Endothelial cell of umbilical vein (primary cell): ENCODE data around the gene C1orf122. TPM values are rescaled to one million over a fixed set of nuclear protein-coding genes. Genes with fewer than 3 reads are reported as not detected.
"Not testable (repeated sequence)": the region's sequence is repeated elsewhere in the genome, so short reads cannot be mapped to it uniquely, and the experiment has no call there.

Experiments used
- BruUV-seq: library from RNA; stranded (reverse); fragments of 400-500 nt; replicated peaks from 2 replicates; lab custom pipeline; 2021; lab: Mats Ljungman, UMichigan
- CTCF ChIA-PET: fragments of 300-600, 350-600 bp; sonication (Branson Sonifier 250); formaldehyde crosslinking; loops from one replicate; lab custom pipeline; 2021; ENCODE audit warnings: antibody characterized with exemption, inconsistent platforms; lab: Charles Lee
- POLR2A ChIA-PET: fragments of 300-600, 350-600 bp; sonication (Branson Sonifier 250); formaldehyde crosslinking; loops from one replicate; lab custom pipeline; 2021; ENCODE audit warnings: antibody characterized with exemption, inconsistent platforms; lab: Charles Lee
- DNase-seq: peaks from one replicate; pipeline ENCODE4 v3.0.0-alpha.2; 2011; ENCODE audit warnings: low read depth, low spot score
- FAIRE-seq: peaks from 2 replicates; lab custom pipeline; 2011; peaks lifted over from hg19 to GRCh38; lab: Jason Lieb, UNC
- H2AFZ ChIP-seq: 2 replicates; pipeline ENCODE4 v1.6.0; 2012; ENCODE audit warnings: low read depth, low read length, control low read depth, inconsistent platforms
- H3K27ac ChIP-seq: 2 replicates; pipeline ENCODE4 v1.5.1; 2011; ENCODE audit warnings: low read depth, mild to moderate bottlenecking, control low read depth, low read length, moderate library complexity; ENCODE audit not compliant: insufficient read depth
- H3K27me3 ChIP-seq, 2 experiments: 2 replicates each; pipeline versions ENCODE4 v1.6.0 to v1.6.1; 2011; ENCODE audit warnings: low read length in 2 of 2, mixed read lengths in 1 of 2; ENCODE audit not compliant: control insufficient read depth in 2 of 2, insufficient read depth in 2 of 2
- H3K36me3 ChIP-seq, 2 experiments: 2 replicates in 1 of 2; 3 replicates in 1 of 2; pipeline ENCODE4 v1.5.1; 2011; ENCODE audit warnings: low read length in 2 of 2, mild to moderate bottlenecking in 1 of 2, moderate library complexity in 1 of 2; ENCODE audit not compliant: control insufficient read depth in 2 of 2, insufficient read depth in 2 of 2; ENCODE audit errors: extremely low read depth in 1 of 2
- H3K4me1 ChIP-seq: 3 replicates; pipeline ENCODE4 v1.5.1; 2011; ENCODE audit warnings: mild to moderate bottlenecking, low read length; ENCODE audit not compliant: control insufficient read depth, insufficient read depth; ENCODE audit errors: extremely low read depth
- H3K4me2 ChIP-seq: 2 replicates; pipeline ENCODE4 v1.6.1; 2011; ENCODE audit warnings: low read length, control low read depth, mixed read lengths; ENCODE audit not compliant: insufficient read depth
- H3K4me3 ChIP-seq, 3 experiments: fragments of 200-600 bp in 1 of 3; sonication (generic), shearing (Covaris generic) in 1 of 3; replicated peaks in 1 of 3; 2 replicates each; pipeline ENCODE4 v1.5.1; 2011 to 2016; ENCODE audit warnings: control low read depth in 3 of 3, low read length in 3 of 3, mild to moderate bottlenecking in 2 of 3, inconsistent platforms in 1 of 3, low read depth in 1 of 3, moderate library complexity in 1 of 3; ENCODE audit not compliant: insufficient read depth in 1 of 3
- H3K79me2 ChIP-seq: 2 replicates; pipeline ENCODE4 v1.6.0; 2012; ENCODE audit warnings: low read length, inconsistent platforms; ENCODE audit not compliant: control insufficient read depth, insufficient read depth
- H3K9ac ChIP-seq: replicated peaks from 2 replicates; pipeline ENCODE3; 2011; ENCODE audit warnings: low read length, control low read depth; ENCODE audit not compliant: insufficient read depth; ENCODE audit errors: extremely low read depth
- H3K9me1 ChIP-seq: replicated peaks from 3 replicates; pipeline ENCODE4 v1.6.0; 2011; ENCODE audit warnings: mild to moderate bottlenecking, low read length; ENCODE audit not compliant: control insufficient read depth, insufficient read depth; ENCODE audit errors: extremely low read depth
- H3K9me3 ChIP-seq: replicated peaks from 2 replicates; pipeline ENCODE4 v1.5.1; 2012; ENCODE audit warnings: low read length, inconsistent platforms; ENCODE audit not compliant: control insufficient read depth, insufficient read depth
- H4K20me1 ChIP-seq: replicated peaks from 2 replicates; pipeline ENCODE3; 2011; ENCODE audit warnings: mild to moderate bottlenecking, low read length; ENCODE audit not compliant: control insufficient read depth, insufficient read depth; ENCODE audit errors: extremely low read depth
- EZH2 ChIP-seq: IDR thresholded peaks from 2 replicates; pipeline ENCODE4 v1.6.1; 2012; ENCODE audit warnings: borderline replicate concordance, low read depth, mild to moderate bottlenecking, moderate library complexity, low read length, inconsistent platforms; ENCODE audit not compliant: severe bottlenecking
- FOS ChIP-seq: IDR thresholded peaks from 2 replicates; pipeline ENCODE4 v1.6.1; 2011; ENCODE audit warnings: mild to moderate bottlenecking, low read length, moderate library complexity, borderline replicate concordance; ENCODE audit not compliant: insufficient read depth
- GATA2 ChIP-seq: IDR thresholded peaks from 2 replicates; pipeline ENCODE4 v1.7.0; 2011; ENCODE audit warnings: low read depth, mild to moderate bottlenecking, moderate library complexity, mixed read lengths, low read length; ENCODE audit not compliant: insufficient read length, insufficient read depth
- JUN ChIP-seq: IDR thresholded peaks from 2 replicates; pipeline ENCODE4 v1.6.1; 2011; ENCODE audit warnings: borderline replicate concordance, low read depth; ENCODE audit not compliant: insufficient read length, insufficient read depth
- MYC ChIP-seq: IDR thresholded peaks from one replicate; pipeline ENCODE4 v1.6.1; 2011; ENCODE audit warnings: mild to moderate bottlenecking, low read depth, low read length
- POLR2A ChIP-seq: IDR thresholded peaks from 2 replicates; pipeline ENCODE4 v1.6.1; 2012; ENCODE audit warnings: low read depth, mild to moderate bottlenecking, control low read depth, low read length
- POLR2AphosphoS5 ChIP-seq: IDR thresholded peaks from 2 replicates; pipeline ENCODE4 v1.6.1; 2012; ENCODE audit warnings: low read depth, mild to moderate bottlenecking, control low read depth, low read length, moderate library complexity; ENCODE audit not compliant: insufficient read depth
- dilution Hi-C: fragments of 300-500 bp; cut with MboI; formaldehyde crosslinking; loops from one replicate; pipeline ENCODE4 v1.15.0; 2019; ENCODE audit warnings: low sequenced_read_pairs; ENCODE audit not compliant: extremely low pct_ligation_motif_present
- intact Hi-C: fragments of 100-400 bp; cut with micrococcal nuclease; formaldehyde crosslinking; loops from one replicate; pipeline ENCODE4 v1.10.0; 2022
- polyA plus RNA-seq, 4 experiments: library from polyadenylated mRNA; depleted of rRNA in 3 of 4; stranded (reverse) in 3 of 4; unstranded in 1 of 4; fragments of >200 nt; gene quantifications; 2 replicates each; pipeline versions ENCODE4 v1.2.1 to v1.2.3, GENCODE V29; 2011 to 2012; ENCODE audit warnings: missing spikeins in 1 of 4
- total RNA-seq: library from RNA; stranded (reverse); gene quantifications from 2 replicates; pipeline ENCODE4 v1.2.3, GENCODE V29; 2021
- TF ChIP-seq, protein P1 (sequence below): IDR thresholded peaks from 2 replicates; pipeline ENCODE4 v1.6.1; 2011; ENCODE audit not compliant: insufficient read depth, insufficient read length
- TF ChIP-seq, protein P2 (sequence below), 2 donors: IDR thresholded peaks; 1 replicate in 1 of 2; 2 replicates in 1 of 2; pipeline ENCODE4 v1.5.1; 2011; ENCODE audit warnings: low read length in 2 of 2, mild to moderate bottlenecking in 2 of 2, moderate library complexity in 2 of 2, control low read depth in 1 of 2, inconsistent platforms in 1 of 2, low read depth in 1 of 2; ENCODE audit not compliant: insufficient read depth in 1 of 2; ENCODE audit errors: extremely low read depth in 1 of 2

Gene C1orf122
- total and polyA plus RNA-seq, 2 donors (not counting 3 experiments of a cell fraction or from before 2014, with no cell fraction given) = 32.8 to 38.8 TPM

DNA sequence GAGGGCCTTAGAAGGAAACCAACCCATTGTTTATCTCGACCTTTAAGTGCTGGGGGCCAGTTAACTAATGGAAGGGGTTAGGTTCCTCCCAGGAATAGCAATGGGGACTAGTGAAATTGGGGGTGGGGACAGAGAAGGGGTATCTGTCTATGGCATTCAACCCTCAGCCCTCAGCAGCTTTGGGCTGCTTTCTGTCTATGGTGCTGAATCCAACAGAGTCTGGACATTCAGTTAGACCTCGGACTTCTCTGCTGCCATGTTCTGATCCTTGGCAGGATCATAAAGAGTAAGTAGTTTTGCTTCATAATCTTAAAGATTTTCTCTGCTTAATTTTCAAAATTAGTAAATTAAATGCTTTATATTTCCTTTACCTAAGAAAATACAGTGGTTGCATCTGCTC is 40.1 kb upstream of the C1orf122 start:
- Histone ChIP-seq H4K20me1 (no peaks in the 10 kb centered on the region), H3K79me2 (no peaks in the 10 kb centered on the region), H3K27ac (no peak overlapping the region), H3K36me3 (no peaks in the 10 kb centered on the region), H3K9ac (no peak overlapping the region), H3K9me3 (no peaks in the 10 kb centered on the region), H3K4me1 (no peaks in the 10 kb centered on the region), H3K4me2 (no peak overlapping the region), H3K27me3 (peaks cover 25 to 42% of the 10 kb centered on the region in 2 experiments), H3K9me1 (no peaks in the 10 kb centered on the region), H2AFZ (no peak overlapping the region), H3K4me3 (no peak overlapping the region)
- BruUV-seq = no TSS peak
- intact Hi-C loops (no loop called here), dilution Hi-C loops (no loop called here)
- ChIA-PET CTCF (interaction anchor here (1.0 kb wide), 1 partner anchor 16 kb away, joined by 4 read pairs; no protein-coding TSS in a partner anchor), POLR2A (no interaction called here)
- TF ChIP-seq FOS = no peak
- TF ChIP-seq EZH2 = no peak
- TF ChIP-seq GATA2 = no peak
- TF ChIP-seq JUN = no peak
- no peak for TF ChIP-seq POLR2A
- TF ChIP-seq, protein P1, sequence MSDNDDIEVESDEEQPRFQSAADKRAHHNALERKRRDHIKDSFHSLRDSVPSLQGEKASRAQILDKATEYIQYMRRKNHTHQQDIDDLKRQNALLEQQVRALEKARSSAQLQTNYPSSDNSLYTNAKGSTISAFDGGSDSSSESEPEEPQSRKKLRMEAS = no peak
- TF ChIP-seq, protein P2, sequence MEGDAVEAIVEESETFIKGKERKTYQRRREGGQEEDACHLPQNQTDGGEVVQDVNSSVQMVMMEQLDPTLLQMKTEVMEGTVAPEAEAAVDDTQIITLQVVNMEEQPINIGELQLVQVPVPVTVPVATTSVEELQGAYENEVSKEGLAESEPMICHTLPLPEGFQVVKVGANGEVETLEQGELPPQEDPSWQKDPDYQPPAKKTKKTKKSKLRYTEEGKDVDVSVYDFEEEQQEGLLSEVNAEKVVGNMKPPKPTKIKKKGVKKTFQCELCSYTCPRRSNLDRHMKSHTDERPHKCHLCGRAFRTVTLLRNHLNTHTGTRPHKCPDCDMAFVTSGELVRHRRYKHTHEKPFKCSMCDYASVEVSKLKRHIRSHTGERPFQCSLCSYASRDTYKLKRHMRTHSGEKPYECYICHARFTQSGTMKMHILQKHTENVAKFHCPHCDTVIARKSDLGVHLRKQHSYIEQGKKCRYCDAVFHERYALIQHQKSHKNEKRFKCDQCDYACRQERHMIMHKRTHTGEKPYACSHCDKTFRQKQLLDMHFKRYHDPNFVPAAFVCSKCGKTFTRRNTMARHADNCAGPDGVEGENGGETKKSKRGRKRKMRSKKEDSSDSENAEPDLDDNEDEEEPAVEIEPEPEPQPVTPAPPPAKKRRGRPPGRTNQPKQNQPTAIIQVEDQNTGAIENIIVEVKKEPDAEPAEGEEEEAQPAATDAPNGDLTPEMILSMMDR (IDR thresholded peaks at IDR 0.05; ENCODE audit: extremely low read depth in 1 of 2, insufficient read depth in 1 of 2, low read depth in 1 of 2, low read length in 2 of 2) = no peak
- TF ChIP-seq POLR2AphosphoS5 = no peak
- no peak for TF ChIP-seq MYC
- DNase-seq = no peak
- no peak for FAIRE-seq

DNA sequence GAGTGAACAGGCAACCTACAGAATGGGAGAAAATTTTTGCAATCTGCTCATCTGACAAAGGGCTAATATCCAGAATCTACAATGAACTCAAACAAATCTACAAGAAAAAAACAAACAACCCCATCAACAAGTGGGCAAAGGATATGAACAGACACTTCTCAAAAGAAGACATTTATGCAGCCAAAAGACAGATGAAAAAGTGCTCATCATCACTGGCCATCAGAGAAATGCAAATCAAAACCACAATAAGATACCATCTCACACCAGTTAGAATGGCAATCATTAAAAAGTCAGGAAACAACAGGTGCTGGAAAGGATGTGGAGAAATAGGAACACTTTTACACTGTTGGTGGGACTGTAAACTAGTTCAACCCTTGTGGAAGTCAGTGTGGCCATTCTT is 36.1 kb upstream of the C1orf122 start:
- intact Hi-C loops, FAIRE-seq: not testable (repeated sequence)

More for the DNA sequence above, 36.1 kb upstream of the C1orf122 start:
- dilution Hi-C loops, H3K4me3 ChIP-seq, H3K4me1 ChIP-seq, DNase-seq, H3K9me1 ChIP-seq, H4K20me1 ChIP-seq, BruUV-seq, H3K36me3 ChIP-seq, CTCF ChIA-PET, H2AFZ ChIP-seq, H3K4me2 ChIP-seq, POLR2A ChIA-PET, H3K9ac ChIP-seq, H3K27ac ChIP-seq, H3K9me3 ChIP-seq, H3K79me2 ChIP-seq: not testable (repeated sequence)
- peaks cover 5 to 23% of the 10 kb centered on the region in 2 experiments for H3K27me3 ChIP-seq
